Retinal pigment epithelial cell (primary cell): ENCODE data around the gene TCP10L.

ENCODE experiments used
- DNase-seq: peaks from one replicate; pipeline ENCODE4 v3.0.0-alpha.2; 2010; ENCODE audit warnings: low read depth
- H3K4me3 ChIP-seq: 2 replicates; pipeline ENCODE4 v1.5.1; 2011; ENCODE audit warnings: mild to moderate bottlenecking, low read length, control low read depth, moderate library complexity
- TF ChIP-seq, protein P1 (sequence below): conservative IDR thresholded peaks from 2 replicates; pipeline ENCODE4 v1.5.1; 2011; ENCODE audit warnings: low read depth, low read length, control low read depth, inconsistent platforms

The TCP10L gene

GRCh38 chr21:32599091-32599490 is 13.8 kb upstream of the TCP10L start:
- TF ChIP-seq, protein P1, sequence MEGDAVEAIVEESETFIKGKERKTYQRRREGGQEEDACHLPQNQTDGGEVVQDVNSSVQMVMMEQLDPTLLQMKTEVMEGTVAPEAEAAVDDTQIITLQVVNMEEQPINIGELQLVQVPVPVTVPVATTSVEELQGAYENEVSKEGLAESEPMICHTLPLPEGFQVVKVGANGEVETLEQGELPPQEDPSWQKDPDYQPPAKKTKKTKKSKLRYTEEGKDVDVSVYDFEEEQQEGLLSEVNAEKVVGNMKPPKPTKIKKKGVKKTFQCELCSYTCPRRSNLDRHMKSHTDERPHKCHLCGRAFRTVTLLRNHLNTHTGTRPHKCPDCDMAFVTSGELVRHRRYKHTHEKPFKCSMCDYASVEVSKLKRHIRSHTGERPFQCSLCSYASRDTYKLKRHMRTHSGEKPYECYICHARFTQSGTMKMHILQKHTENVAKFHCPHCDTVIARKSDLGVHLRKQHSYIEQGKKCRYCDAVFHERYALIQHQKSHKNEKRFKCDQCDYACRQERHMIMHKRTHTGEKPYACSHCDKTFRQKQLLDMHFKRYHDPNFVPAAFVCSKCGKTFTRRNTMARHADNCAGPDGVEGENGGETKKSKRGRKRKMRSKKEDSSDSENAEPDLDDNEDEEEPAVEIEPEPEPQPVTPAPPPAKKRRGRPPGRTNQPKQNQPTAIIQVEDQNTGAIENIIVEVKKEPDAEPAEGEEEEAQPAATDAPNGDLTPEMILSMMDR: no peak
- H3K4me3 ChIP-seq: no peak overlapping the region
- DNase-seq: no peak

- TF ChIP-seq, protein P1: no peak
- H3K4me3 ChIP-seq: no peak overlapping the region
- DNase-seq: no peak
Measured at GRCh38 chr21:32597205-32597604, 11.9 kb upstream of the TCP10L start.

DNA sequence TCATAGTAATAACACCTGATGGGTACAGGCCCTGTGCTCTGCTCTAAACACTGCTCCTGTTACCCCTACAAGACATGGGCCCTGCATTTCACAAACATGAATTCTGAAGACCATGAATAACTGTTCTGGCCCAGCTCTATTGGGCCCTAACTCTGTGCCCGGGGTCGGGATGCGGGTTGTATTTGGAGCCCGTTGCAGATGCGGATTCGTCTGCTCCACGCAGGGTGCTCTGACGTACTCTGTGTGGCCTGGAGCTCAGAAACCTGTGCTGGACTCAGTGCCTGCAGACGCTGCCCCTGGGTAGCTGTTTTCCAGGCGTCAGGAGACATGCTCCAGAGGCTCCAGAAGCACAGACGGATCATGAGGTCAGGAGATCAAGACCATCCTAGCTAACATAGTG is 10.1 kb upstream of the TCP10L start:
- H3K4me3 ChIP-seq: no peak overlapping the region
- TF ChIP-seq, protein P1: no peak
- DNase-seq: no peak

GRCh38 chr21:32593690-32594089 is 8.4 kb upstream of the TCP10L start:
- TF ChIP-seq, protein P1: no peak

DNA sequence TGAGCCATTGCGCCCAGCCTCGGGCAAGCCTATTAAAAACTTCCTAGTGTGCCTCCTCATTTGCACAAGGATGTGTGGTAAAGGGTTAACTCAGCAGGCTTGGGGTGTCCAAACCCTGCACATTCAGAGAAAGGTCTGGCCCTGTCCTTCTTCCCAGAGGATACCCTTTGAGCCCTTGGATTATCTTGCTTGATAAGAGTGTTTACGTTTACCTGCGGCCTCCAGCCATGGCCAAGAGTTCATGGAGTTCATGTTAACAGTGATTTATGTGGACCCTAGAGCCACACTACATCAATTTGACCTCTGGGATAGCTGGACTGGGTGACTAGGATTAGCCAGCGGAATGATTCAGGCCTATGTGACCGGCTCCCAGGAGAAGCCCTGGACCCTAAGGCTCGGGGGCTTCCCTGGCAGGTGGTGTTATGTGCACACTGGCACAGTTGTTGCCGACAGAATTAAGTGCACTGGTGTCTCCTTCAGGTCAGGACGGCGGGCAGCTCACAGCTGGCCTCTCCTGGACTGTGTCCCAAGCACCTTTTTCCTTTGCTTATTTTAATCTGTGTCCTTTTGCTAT is 7.7 kb upstream of the TCP10L start:
- H3K4me3 ChIP-seq: no peak overlapping the region
- DNase-seq: no peak
- TF ChIP-seq, protein P1: no peak

More at GRCh38 chr21:32593690-32594089, 8.4 kb upstream of the TCP10L start:
- H3K4me3 ChIP-seq: no peak overlapping the region
- DNase-seq: no peak

DNA sequence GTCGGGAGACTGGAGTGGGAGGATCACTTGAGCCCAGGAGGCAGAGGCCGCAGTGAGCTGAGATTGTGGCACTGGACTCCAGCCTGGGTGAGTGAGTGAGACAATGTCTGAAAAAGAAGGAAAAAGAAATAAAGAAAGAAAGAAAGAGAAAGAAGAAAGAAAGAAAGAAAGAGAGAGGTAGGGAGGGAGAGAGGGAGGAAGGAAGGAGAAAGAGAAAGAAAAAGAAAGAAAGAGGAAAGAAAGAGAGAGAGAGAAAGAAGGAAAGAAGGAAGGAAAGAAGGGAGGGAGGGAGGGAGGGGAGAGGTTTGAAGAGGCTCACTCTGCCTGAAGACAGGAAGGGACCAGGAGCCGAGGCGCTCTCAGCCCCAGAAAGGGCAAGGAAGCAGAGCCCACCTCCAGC is 4.8 kb upstream of the TCP10L start:
- TF ChIP-seq, protein P1: no peak
- H3K4me3 ChIP-seq: no peak overlapping the region
- DNase-seq: no peak

DNA sequence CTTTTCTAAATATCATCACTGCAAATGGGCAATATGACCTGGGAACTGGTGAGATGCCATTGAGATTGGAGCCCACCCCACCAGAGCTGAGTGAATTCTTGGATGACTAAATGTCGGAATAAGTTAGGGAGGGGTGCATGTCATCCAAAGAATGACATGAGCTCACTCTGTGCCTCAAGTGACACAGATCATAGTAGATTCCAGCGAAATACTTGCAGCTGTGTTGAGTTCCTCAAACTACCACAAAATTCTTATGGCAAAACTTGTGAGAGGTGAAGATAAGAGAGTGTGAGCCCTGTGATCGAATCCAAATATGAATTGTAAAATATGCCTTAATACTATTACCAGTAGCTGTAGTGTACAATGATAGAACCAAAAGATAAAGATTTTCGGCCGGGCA is 2.3 kb upstream of the TCP10L start:
- TF ChIP-seq, protein P1: no peak
- no peak for DNase-seq
- no peak overlapping the region for H3K4me3 ChIP-seq
